ENCODE data around the gene CBX1.

GRCh38 chr17:48123111-48123510 lies 21.8 kb upstream of the CBX1 start:
- TF ChIP-seq, protein P1, sequence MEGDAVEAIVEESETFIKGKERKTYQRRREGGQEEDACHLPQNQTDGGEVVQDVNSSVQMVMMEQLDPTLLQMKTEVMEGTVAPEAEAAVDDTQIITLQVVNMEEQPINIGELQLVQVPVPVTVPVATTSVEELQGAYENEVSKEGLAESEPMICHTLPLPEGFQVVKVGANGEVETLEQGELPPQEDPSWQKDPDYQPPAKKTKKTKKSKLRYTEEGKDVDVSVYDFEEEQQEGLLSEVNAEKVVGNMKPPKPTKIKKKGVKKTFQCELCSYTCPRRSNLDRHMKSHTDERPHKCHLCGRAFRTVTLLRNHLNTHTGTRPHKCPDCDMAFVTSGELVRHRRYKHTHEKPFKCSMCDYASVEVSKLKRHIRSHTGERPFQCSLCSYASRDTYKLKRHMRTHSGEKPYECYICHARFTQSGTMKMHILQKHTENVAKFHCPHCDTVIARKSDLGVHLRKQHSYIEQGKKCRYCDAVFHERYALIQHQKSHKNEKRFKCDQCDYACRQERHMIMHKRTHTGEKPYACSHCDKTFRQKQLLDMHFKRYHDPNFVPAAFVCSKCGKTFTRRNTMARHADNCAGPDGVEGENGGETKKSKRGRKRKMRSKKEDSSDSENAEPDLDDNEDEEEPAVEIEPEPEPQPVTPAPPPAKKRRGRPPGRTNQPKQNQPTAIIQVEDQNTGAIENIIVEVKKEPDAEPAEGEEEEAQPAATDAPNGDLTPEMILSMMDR (optimal IDR thresholded peaks at IDR 0.05 in 1 of 3, IDR thresholded peaks at IDR 0.05 in 1 of 3, conservative IDR thresholded peaks at IDR 0.05 in 1 of 3; ENCODE audit: extremely low read depth in 1 of 3, insufficient read depth in 2 of 3, low read length in 3 of 3): no peak
- TF ChIP-seq EZH2 (IDR thresholded peaks at IDR 0.05; ENCODE audit: low read length): no peak
